Peyer's patch (tissue), 4 donors: ENCODE data around the gene AHCTF1.

ENCODE experiments used
- CTCF ChIP-seq, 6 experiments: fragments of 450-650 bp in 4 of 6; fragments of 200-600 bp in 2 of 6; sonication (generic) in 1 of 6; IDR thresholded peaks; one replicate each; pipeline ENCODE4 v1.5.1; 2017 to 2019; ENCODE audit warnings: antibody characterized with exemption in 6 of 6, mild to moderate bottlenecking in 3 of 6, moderate library complexity in 1 of 6
- POLR2A ChIP-seq, 2 donors: fragments of 450-650 bp; IDR thresholded peaks; one replicate each; pipeline ENCODE4 v1.5.1; 2017; ENCODE audit warnings: antibody characterized with exemption in 2 of 2, mild to moderate bottlenecking in 2 of 2, moderate library complexity in 2 of 2

- no peak for TF ChIP-seq CTCF (IDR thresholded peaks at IDR 0.05)
- no peak for TF ChIP-seq POLR2A (IDR thresholded peaks at IDR 0.05)
Measured at GRCh38 chr1:246827396-246827795, 104.4 kb downstream of the AHCTF1 start.
